ENCODE data around the gene ADGRL3.

- TF ChIP-seq CTCF (IDR thresholded peaks at IDR 0.05) (no peak), POLR2A (IDR thresholded peaks at IDR 0.05) (no peak)
These were observed 231.0 kb downstream of the ADGRL3 start for GRCh38 chr4:61431131-61431530.

Measured in suprapubic skin (tissue), 3 donors.